Esophagus (tissue), 2 donors: ENCODE measurements around the gene DESI1. TPM values are rescaled to one million over a fixed set of nuclear protein-coding genes. Genes with fewer than 3 reads are reported as not detected.

ENCODE experiments used
- H3K27ac ChIP-seq, 2 donors: one replicate each; pipeline ENCODE4 v1.5.1; 2013; ENCODE audit warnings: low read depth in 2 of 2, mild to moderate bottlenecking in 2 of 2, inconsistent platforms in 1 of 2, low read length in 1 of 2, moderate library complexity in 1 of 2
- H3K27me3 ChIP-seq, 2 donors: one replicate each; pipeline ENCODE4 v1.6.1; 2013; ENCODE audit warnings: low read length in 2 of 2, control low read depth in 1 of 2, mild to moderate bottlenecking in 1 of 2; ENCODE audit not compliant: insufficient read depth in 2 of 2, control insufficient read depth in 1 of 2
- H3K36me3 ChIP-seq, 2 donors: one replicate each; pipeline ENCODE4 v1.6.1; 2013; ENCODE audit warnings: low read length in 1 of 2; ENCODE audit not compliant: control insufficient read depth in 2 of 2, insufficient read depth in 2 of 2
- H3K4me1 ChIP-seq, 2 donors: one replicate each; pipeline ENCODE4 v1.6.1; 2013; ENCODE audit warnings: low read length in 1 of 2; ENCODE audit not compliant: control insufficient read depth in 2 of 2, insufficient read depth in 2 of 2
- H3K4me3 ChIP-seq, 2 donors: one replicate each; pipeline ENCODE4 v1.5.1; 2013; ENCODE audit warnings: low read length in 2 of 2, mild to moderate bottlenecking in 2 of 2, low read depth in 1 of 2, moderate library complexity in 1 of 2
- H3K9me3 ChIP-seq, 2 donors: one replicate each; pipeline ENCODE4 v1.6.1; 2013; ENCODE audit warnings: mild to moderate bottlenecking in 2 of 2, low read depth in 1 of 2, low read length in 1 of 2, moderate library complexity in 1 of 2; ENCODE audit not compliant: control insufficient read depth in 2 of 2, insufficient read depth in 1 of 2
- WGBS, 2 donors: extraction: QIAGEN DNeasy Blood & Tissue Kit; methylation state at CpG; one replicate each; pipeline ENCODE4 v1.1.7; 2013; 5-methylcytosine and 5-hydroxymethylcytosine counted together
- polyA plus RNA-seq, 2 donors: library from polyadenylated mRNA; stranded (reverse); fragments of 200-250 nt; gene quantifications; one replicate each; pipeline ENCODE4 v1.2.3, GENCODE V29; 2013
- donor health status: healthy with polysubstance abuse.
- donor health status: Bipolar disorder and iron deficiency.

DESI1 gene
- polyA plus RNA-seq, 2 donors: 22.8 to 34.8 TPM

GRCh38 chr22:41613456-41613855 lies 7.4 kb downstream of the DESI1 start:
- 90 to 92% methylated on average over 2 of the region's 2 CpGs for WGBS, 2 donors
- peaks cover 0 to under 1% of the 10 kb centered on the region in 2 donors for H3K36me3 ChIP-seq
- no peak overlapping the region for H3K4me3 ChIP-seq
- peak overlapping the region in 1 of 2 donors; percentile 30 for H3K27ac ChIP-seq
- no peaks in the 10 kb centered on the region for H3K27me3 ChIP-seq
- no peaks in the 10 kb centered on the region for H3K9me3 ChIP-seq
- H3K4me1 ChIP-seq: no peaks in the 10 kb centered on the region

- no peaks in the 10 kb centered on the region for H3K9me3 ChIP-seq
- 66 to 84% methylated on average over 6 of the region's 6 CpGs for WGBS, 2 donors
- no peaks in the 10 kb centered on the region for H3K27me3 ChIP-seq
- H3K27ac ChIP-seq: no peak overlapping the region
- H3K4me1 ChIP-seq: no peaks in the 10 kb centered on the region
- H3K36me3 ChIP-seq: peaks cover 0 to 3% of the 10 kb centered on the region in 2 donors
- H3K4me3 ChIP-seq: no peak overlapping the region
Measured at GRCh38 chr22:41612603-41613306, 8.1 kb downstream of the DESI1 start.

- WGBS, 2 donors: 94 to 96% methylated on average over 3 of the region's 3 CpGs
- peaks cover 7 to 11% of the 10 kb centered on the region in 2 donors for H3K36me3 ChIP-seq
- no peaks in the 10 kb centered on the region for H3K9me3 ChIP-seq
- H3K27me3 ChIP-seq: no peaks in the 10 kb centered on the region
- H3K4me1 ChIP-seq: no peaks in the 10 kb centered on the region
- no peak overlapping the region for H3K27ac ChIP-seq
- no peak overlapping the region for H3K4me3 ChIP-seq
Measured at GRCh38 chr22:41608386-41608785, 12.5 kb downstream of the DESI1 start.

- Histone ChIP-seq H3K4me1 (peaks cover 2 to 5% of the 10 kb centered on the region in 2 donors), H3K27ac (no peak overlapping the region), H3K27me3 (no peaks in the 10 kb centered on the region), H3K4me3 (no peak overlapping the region), H3K9me3 (no peaks in the 10 kb centered on the region), H3K36me3 (peaks cover 14 to 26% of the 10 kb centered on the region in 2 donors)
- 83 to 84% methylated on average over 4 of the region's 4 CpGs for WGBS, 2 donors
Measured at GRCh38 chr22:41603873-41604332, 16.9 kb downstream of the DESI1 start.

- 87 to 94% methylated on average over 8 of the region's 8 CpGs for WGBS, 2 donors
- H3K27ac ChIP-seq: peak overlapping the region; percentile 32 to 78
- H3K4me1 ChIP-seq: peaks cover 2 to 19% of the 10 kb centered on the region in 2 donors
- H3K27me3 ChIP-seq: no peaks in the 10 kb centered on the region
- peaks cover 9 to 20% of the 10 kb centered on the region in 2 donors for H3K36me3 ChIP-seq
- H3K4me3 ChIP-seq: no peak overlapping the region
- no peaks in the 10 kb centered on the region for H3K9me3 ChIP-seq
Measured at GRCh38 chr22:41600976-41601375, 19.9 kb downstream of the DESI1 start.

GRCh38 chr22:41598891-41599635 lies 21.8 kb downstream of the DESI1 start:
- WGBS, 2 donors: 63 to 74% methylated on average over 8 of the region's 8 CpGs
- H3K36me3 ChIP-seq: peaks cover 7 to 15% of the 10 kb centered on the region in 2 donors
- H3K4me1 ChIP-seq: peaks cover 2 to 19% of the 10 kb centered on the region in 2 donors
- no peaks in the 10 kb centered on the region for H3K27me3 ChIP-seq
- H3K9me3 ChIP-seq: no peaks in the 10 kb centered on the region
- H3K4me3 ChIP-seq: no peak overlapping the region
- H3K27ac ChIP-seq: peak overlapping the region; percentile 81 to 86

GRCh38 chr22:41598081-41598480 lies 22.8 kb downstream of the DESI1 start:
- 59 to 74% methylated on average over 5 of the region's 5 CpGs for WGBS, 2 donors
- Histone ChIP-seq H3K4me1 (peaks cover 2 to 19% of the 10 kb centered on the region in 2 donors), H3K36me3 (peaks cover 5 to 15% of the 10 kb centered on the region in 2 donors), H3K9me3 (no peaks in the 10 kb centered on the region), H3K27me3 (no peaks in the 10 kb centered on the region), H3K4me3 (no peak overlapping the region), H3K27ac (peak overlapping the region; percentile 86 to 88)

- H3K9me3 ChIP-seq: no peaks in the 10 kb centered on the region
- peaks cover under 1 to 11% of the 10 kb centered on the region in 2 donors for H3K36me3 ChIP-seq
- H3K27ac ChIP-seq: peak overlapping the region; percentile 88 to 94
- no peaks in the 10 kb centered on the region for H3K27me3 ChIP-seq
- 50 to 53% methylated on average over 2 of the region's 2 CpGs for WGBS, 2 donors
- peaks cover 0 to 19% of the 10 kb centered on the region in 2 donors for H3K4me1 ChIP-seq
- H3K4me3 ChIP-seq: no peak overlapping the region
Measured at GRCh38 chr22:41597635-41597953, 23.2 kb downstream of the DESI1 start.

GRCh38 chr22:41596776-41597634 lies 23.8 kb downstream of the DESI1 start:
- Histone ChIP-seq H3K36me3 (peaks cover 0 to 6% of the 10 kb centered on the region in 2 donors), H3K4me3 (no peak overlapping the region), H3K27me3 (no peaks in the 10 kb centered on the region), H3K27ac (peak overlapping the region; percentile 88 to 94), H3K9me3 (no peaks in the 10 kb centered on the region), H3K4me1 (peaks cover 0 to 19% of the 10 kb centered on the region in 2 donors)
- WGBS, 2 donors: 38 to 39% methylated on average over 13 of the region's 13 CpGs
